Loucy (cell line): ENCODE measurements around the gene RBFOX2.

Experiments
- CTCF ChIP-seq: fragments of 200-600 bp; sonication (generic); conservative IDR thresholded peaks from 2 replicates; pipeline ENCODE4 v1.5.1; 2014; ENCODE audit warnings: mild to moderate bottlenecking, antibody characterized with exemption, low read length
- EZH2phosphoT487 ChIP-seq: fragments of 200-600 bp; IDR thresholded peaks from 2 replicates; pipeline ENCODE4 v1.6.1; 2018; ENCODE audit warnings: antibody characterized with exemption, mild to moderate bottlenecking, moderate library complexity, borderline replicate concordance

- TF ChIP-seq CTCF = no peak
- no peak for TF ChIP-seq EZH2phosphoT487
These were observed 155.2 kb downstream of the RBFOX2 start for GRCh38 chr22:35873426-35873825.
